ENCODE measurements around the gene AKAP6. TPM values are rescaled to one million over a fixed set of nuclear protein-coding genes. Genes with fewer than 3 reads are reported as not detected.

AKAP6 gene
- total and polyA plus RNA-seq, 4 donors, result 0.42 to 3.2 (median 1.7) TPM

DNA sequence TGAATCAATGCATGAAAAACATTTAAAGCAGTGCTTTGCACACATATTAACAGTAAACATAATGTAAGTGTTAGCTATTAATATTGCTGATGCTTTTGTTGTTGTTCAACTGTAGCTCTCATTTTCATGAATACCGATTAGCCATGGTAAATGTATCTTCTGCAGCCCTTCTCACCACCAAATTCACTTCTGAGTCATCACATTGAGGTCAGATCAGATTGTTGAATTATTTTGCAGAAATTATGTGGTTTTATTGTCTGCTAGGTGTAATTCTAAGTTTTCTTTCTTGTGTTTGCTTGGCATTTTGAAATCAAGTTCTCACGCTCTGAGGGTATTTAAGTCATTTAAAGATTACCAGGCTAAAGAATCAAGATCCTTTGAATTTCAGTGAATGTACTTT is 74.6 kb downstream of the AKAP6 start:
- no peak overlapping the region for H3K27ac ChIP-seq (ENCODE audit: low read depth in 1 of 2, low read length in 2 of 2)
- H3K4me3 ChIP-seq (ENCODE audit: low read depth in 1 of 3, low read length in 3 of 3), result no peak overlapping the region
- TF ChIP-seq RAD21 (IDR thresholded peaks at IDR 0.05) (no peak), HNF4A (conservative IDR thresholded peaks at IDR 0.05) (no peak), SP1 (IDR thresholded peaks at IDR 0.05) (no peak), HNF4G (IDR thresholded peaks at IDR 0.05) (no peak), RXRA (IDR thresholded peaks at IDR 0.05) (no peak), EGR1 (IDR thresholded peaks at IDR 0.05; ENCODE audit: low read depth in 2 of 2) (no peak), TAF1 (conservative IDR thresholded peaks at IDR 0.05) (no peak), JUND (IDR thresholded peaks at IDR 0.05) (no peak)
- no peaks in the 10 kb centered on the region for H3K9me3 ChIP-seq (ENCODE audit: control insufficient read depth in 4 of 4, low read length in 3 of 4)
- WGBS, result 96% methylated on average over 2 of the region's 2 CpGs
- DNase-seq (ENCODE audit: low spot score), result no peak
- no peak overlapping the region for H3K9ac ChIP-seq (ENCODE audit: low read depth in 1 of 2, low read length in 2 of 2)
- H3K4me1 ChIP-seq (ENCODE audit: control insufficient read depth in 4 of 4, insufficient read depth in 4 of 4, low read length in 3 of 4), result no peaks in the 10 kb centered on the region
- no peaks in the 10 kb centered on the region for H3K27me3 ChIP-seq (ENCODE audit: control insufficient read depth in 4 of 4, insufficient read depth in 4 of 4, low read length in 3 of 4)
- no peaks in the 10 kb centered on the region for H3K36me3 ChIP-seq (ENCODE audit: control insufficient read depth in 4 of 4, insufficient read depth in 3 of 4, low read depth in 1 of 4, low read length in 3 of 4)

DNA sequence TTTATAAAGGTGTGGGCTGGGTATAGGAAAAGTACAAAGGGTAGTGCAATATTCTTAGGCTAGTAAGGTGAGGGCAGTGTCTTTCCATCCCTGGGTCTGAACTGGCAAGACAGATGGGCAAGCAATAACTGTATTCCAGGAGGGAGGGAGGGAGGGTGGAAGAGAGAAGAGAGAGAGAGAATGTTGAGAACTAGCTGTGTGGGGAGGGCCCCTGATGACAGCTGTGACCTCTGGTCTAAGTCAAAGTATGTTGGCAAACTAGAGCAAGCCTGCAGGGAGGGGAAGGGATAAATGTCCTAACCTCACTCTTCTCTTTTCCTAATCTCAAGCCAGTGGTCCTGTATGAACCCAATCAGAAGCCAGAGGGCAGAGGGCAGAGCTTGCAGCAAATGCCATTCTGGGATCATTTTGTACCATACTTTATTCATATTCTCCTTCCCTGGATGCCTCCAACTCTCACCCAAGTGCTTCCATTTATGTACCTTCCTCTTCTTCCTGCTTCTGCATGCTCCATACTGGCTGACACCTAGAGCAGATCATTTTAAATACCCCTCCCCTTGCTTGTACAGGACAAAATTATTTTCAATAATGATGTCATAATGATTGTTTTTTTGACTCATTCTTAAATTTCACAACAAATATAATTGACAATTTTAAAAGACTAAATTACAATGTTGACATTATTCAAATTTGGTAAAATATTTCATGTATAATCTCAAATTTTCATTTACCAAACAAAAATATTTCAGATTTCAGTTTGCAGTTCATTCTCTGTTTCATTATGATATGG is 75.9 kb downstream of the AKAP6 start:
- Histone ChIP-seq H3K36me3 (ENCODE audit: control insufficient read depth in 4 of 4, insufficient read depth in 3 of 4, low read depth in 1 of 4, low read length in 3 of 4) (no peaks in the 10 kb centered on the region), H3K4me1 (ENCODE audit: control insufficient read depth in 4 of 4, insufficient read depth in 4 of 4, low read length in 3 of 4) (no peaks in the 10 kb centered on the region), H3K27me3 (ENCODE audit: control insufficient read depth in 4 of 4, insufficient read depth in 4 of 4, low read length in 3 of 4) (no peaks in the 10 kb centered on the region), H3K27ac (ENCODE audit: low read depth in 1 of 2, low read length in 2 of 2) (no peak overlapping the region), H3K4me3 (ENCODE audit: low read depth in 1 of 3, low read length in 3 of 3) (no peak overlapping the region), H3K9me3 (ENCODE audit: control insufficient read depth in 4 of 4, low read length in 3 of 4) (no peaks in the 10 kb centered on the region), H3K9ac (ENCODE audit: low read depth in 1 of 2, low read length in 2 of 2) (no peak overlapping the region)
- no peak for TF ChIP-seq GABPA (IDR thresholded peaks at IDR 0.05 in 1 of 2, conservative IDR thresholded peaks at IDR 0.05 in 1 of 2)
- no peak for TF ChIP-seq FOXA2 (IDR thresholded peaks at IDR 0.05)
- TF ChIP-seq HNF4A (conservative IDR thresholded peaks at IDR 0.05), result peak in 1 of 2 donors; percentile 6
- TF ChIP-seq EGR1 (IDR thresholded peaks at IDR 0.05; ENCODE audit: low read depth in 2 of 2), result no peak
- no peak for DNase-seq (ENCODE audit: low spot score)

DNA sequence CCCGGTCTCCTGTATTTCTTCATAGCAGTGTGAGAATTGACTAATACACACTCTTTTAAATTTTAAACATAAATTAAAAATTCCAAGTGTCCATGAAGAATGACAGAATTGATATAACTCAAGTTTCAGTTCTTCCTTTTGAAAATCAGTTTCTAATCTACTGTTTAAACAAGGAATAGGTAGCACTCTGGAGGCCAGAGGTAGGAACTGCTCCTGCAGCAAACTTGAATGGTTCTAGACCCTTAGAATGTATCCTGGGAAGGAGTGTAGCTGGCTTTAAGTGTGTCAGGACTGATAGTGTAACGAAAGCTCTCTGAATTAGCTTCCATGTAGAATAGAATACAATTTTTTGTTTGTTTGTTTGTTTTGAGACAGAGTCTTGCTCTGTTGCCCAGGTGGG is 76.8 kb downstream of the AKAP6 start:
- Histone ChIP-seq H3K4me1 (ENCODE audit: control insufficient read depth in 4 of 4, insufficient read depth in 4 of 4, low read length in 3 of 4) (no peaks in the 10 kb centered on the region), H3K27ac (ENCODE audit: low read depth in 1 of 2, low read length in 2 of 2) (no peak overlapping the region), H3K27me3 (ENCODE audit: control insufficient read depth in 4 of 4, insufficient read depth in 4 of 4, low read length in 3 of 4) (no peaks in the 10 kb centered on the region), H3K9ac (ENCODE audit: low read depth in 1 of 2, low read length in 2 of 2) (no peak overlapping the region), H3K36me3 (ENCODE audit: control insufficient read depth in 4 of 4, insufficient read depth in 3 of 4, low read depth in 1 of 4, low read length in 3 of 4) (no peaks in the 10 kb centered on the region), H3K4me3 (ENCODE audit: low read depth in 1 of 3, low read length in 3 of 3) (no peak overlapping the region), H3K9me3 (ENCODE audit: control insufficient read depth in 4 of 4, low read length in 3 of 4) (no peaks in the 10 kb centered on the region)
- no peak for TF ChIP-seq FOXA1 (IDR thresholded peaks at IDR 0.05)
- DNase-seq (ENCODE audit: low spot score), result no peak
- 91% methylated on average over 2 of the region's 2 CpGs for WGBS

DNA sequence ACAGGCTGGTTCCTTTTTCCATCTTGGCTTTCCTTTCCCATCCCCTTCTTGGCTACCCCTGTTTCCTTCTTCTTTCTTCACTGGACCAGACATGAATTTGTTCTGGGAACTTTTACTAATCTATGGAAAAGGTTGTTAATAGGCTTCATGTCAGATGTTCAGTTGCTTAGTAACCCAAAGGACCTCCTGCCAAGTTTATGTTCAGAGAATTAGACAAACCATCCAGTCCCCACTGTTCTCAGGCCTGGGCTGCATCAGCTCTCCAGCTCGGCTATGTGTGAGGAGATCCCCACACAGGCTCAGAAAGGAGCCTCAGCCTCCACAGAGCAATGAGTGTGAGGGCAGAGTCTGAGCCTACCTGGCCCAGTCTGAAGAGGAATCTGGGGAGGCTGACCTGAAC is 78.0 kb downstream of the AKAP6 start:
- no peaks in the 10 kb centered on the region for H3K9me3 ChIP-seq (ENCODE audit: control insufficient read depth in 4 of 4, low read length in 3 of 4)
- H3K4me3 ChIP-seq (ENCODE audit: low read depth in 1 of 3, low read length in 3 of 3), result no peak overlapping the region
- no peaks in the 10 kb centered on the region for H3K27me3 ChIP-seq (ENCODE audit: control insufficient read depth in 4 of 4, insufficient read depth in 4 of 4, low read length in 3 of 4)
- WGBS, result 87% methylated on average over 1 of the region's 1 CpG
- no peaks in the 10 kb centered on the region for H3K4me1 ChIP-seq (ENCODE audit: control insufficient read depth in 4 of 4, insufficient read depth in 4 of 4, low read length in 3 of 4)
- no peaks in the 10 kb centered on the region for H3K36me3 ChIP-seq (ENCODE audit: control insufficient read depth in 4 of 4, insufficient read depth in 3 of 4, low read depth in 1 of 4, low read length in 3 of 4)
- no peak for DNase-seq (ENCODE audit: low spot score)
- H3K27ac ChIP-seq (ENCODE audit: low read depth in 1 of 2, low read length in 2 of 2), result no peak overlapping the region
- H3K9ac ChIP-seq (ENCODE audit: low read depth in 1 of 2, low read length in 2 of 2), result no peak overlapping the region
- TF ChIP-seq RAD21 (IDR thresholded peaks at IDR 0.05) (no peak), NR2F2 (IDR thresholded peaks at IDR 0.05) (no peak), EGR1 (IDR thresholded peaks at IDR 0.05; ENCODE audit: low read depth in 2 of 2) (no peak), FOXA1 (IDR thresholded peaks at IDR 0.05) (no peak), GABPA (IDR thresholded peaks at IDR 0.05 in 1 of 2, conservative IDR thresholded peaks at IDR 0.05 in 1 of 2) (no peak), HNF4A (conservative IDR thresholded peaks at IDR 0.05) (no peak), JUND (IDR thresholded peaks at IDR 0.05) (no peak), YY1 (IDR thresholded peaks at IDR 0.05) (no peak), SP1 (IDR thresholded peaks at IDR 0.05) (no peak), RXRA (IDR thresholded peaks at IDR 0.05) (no peak), FOXA2 (IDR thresholded peaks at IDR 0.05) (no peak)
- TF ChIP-seq, protein P1, sequence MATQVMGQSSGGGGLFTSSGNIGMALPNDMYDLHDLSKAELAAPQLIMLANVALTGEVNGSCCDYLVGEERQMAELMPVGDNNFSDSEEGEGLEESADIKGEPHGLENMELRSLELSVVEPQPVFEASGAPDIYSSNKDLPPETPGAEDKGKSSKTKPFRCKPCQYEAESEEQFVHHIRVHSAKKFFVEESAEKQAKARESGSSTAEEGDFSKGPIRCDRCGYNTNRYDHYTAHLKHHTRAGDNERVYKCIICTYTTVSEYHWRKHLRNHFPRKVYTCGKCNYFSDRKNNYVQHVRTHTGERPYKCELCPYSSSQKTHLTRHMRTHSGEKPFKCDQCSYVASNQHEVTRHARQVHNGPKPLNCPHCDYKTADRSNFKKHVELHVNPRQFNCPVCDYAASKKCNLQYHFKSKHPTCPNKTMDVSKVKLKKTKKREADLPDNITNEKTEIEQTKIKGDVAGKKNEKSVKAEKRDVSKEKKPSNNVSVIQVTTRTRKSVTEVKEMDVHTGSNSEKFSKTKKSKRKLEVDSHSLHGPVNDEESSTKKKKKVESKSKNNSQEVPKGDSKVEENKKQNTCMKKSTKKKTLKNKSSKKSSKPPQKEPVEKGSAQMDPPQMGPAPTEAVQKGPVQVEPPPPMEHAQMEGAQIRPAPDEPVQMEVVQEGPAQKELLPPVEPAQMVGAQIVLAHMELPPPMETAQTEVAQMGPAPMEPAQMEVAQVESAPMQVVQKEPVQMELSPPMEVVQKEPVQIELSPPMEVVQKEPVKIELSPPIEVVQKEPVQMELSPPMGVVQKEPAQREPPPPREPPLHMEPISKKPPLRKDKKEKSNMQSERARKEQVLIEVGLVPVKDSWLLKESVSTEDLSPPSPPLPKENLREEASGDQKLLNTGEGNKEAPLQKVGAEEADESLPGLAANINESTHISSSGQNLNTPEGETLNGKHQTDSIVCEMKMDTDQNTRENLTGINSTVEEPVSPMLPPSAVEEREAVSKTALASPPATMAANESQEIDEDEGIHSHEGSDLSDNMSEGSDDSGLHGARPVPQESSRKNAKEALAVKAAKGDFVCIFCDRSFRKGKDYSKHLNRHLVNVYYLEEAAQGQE (IDR thresholded peaks at IDR 0.05), result no peak
- TF ChIP-seq, protein P2, sequence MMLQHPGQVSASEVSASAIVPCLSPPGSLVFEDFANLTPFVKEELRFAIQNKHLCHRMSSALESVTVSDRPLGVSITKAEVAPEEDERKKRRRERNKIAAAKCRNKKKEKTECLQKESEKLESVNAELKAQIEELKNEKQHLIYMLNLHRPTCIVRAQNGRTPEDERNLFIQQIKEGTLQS (IDR thresholded peaks at IDR 0.05), result no peak
- TF ChIP-seq, protein P3, sequence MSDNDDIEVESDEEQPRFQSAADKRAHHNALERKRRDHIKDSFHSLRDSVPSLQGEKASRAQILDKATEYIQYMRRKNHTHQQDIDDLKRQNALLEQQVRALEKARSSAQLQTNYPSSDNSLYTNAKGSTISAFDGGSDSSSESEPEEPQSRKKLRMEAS (IDR thresholded peaks at IDR 0.05), result no peak
- TF ChIP-seq, protein P4, sequence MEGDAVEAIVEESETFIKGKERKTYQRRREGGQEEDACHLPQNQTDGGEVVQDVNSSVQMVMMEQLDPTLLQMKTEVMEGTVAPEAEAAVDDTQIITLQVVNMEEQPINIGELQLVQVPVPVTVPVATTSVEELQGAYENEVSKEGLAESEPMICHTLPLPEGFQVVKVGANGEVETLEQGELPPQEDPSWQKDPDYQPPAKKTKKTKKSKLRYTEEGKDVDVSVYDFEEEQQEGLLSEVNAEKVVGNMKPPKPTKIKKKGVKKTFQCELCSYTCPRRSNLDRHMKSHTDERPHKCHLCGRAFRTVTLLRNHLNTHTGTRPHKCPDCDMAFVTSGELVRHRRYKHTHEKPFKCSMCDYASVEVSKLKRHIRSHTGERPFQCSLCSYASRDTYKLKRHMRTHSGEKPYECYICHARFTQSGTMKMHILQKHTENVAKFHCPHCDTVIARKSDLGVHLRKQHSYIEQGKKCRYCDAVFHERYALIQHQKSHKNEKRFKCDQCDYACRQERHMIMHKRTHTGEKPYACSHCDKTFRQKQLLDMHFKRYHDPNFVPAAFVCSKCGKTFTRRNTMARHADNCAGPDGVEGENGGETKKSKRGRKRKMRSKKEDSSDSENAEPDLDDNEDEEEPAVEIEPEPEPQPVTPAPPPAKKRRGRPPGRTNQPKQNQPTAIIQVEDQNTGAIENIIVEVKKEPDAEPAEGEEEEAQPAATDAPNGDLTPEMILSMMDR (IDR thresholded peaks at IDR 0.05; ENCODE audit: low read depth, low read length, missing input control), result no peak
